Mesodermal cell (in vitro differentiated cells): ENCODE measurements around the gene PPP1R14D.

Experiments used
- H3K27ac ChIP-seq: 2 replicates; pipeline ENCODE4 v1.7.0; 2013; ENCODE audit warnings: mild to moderate bottlenecking, low read depth, low read length, moderate library complexity; ENCODE audit not compliant: severe bottlenecking
- H3K36me3 ChIP-seq: 2 replicates; pipeline ENCODE4 v1.7.1; 2013; ENCODE audit warnings: mild to moderate bottlenecking, low read length, moderate library complexity; ENCODE audit not compliant: control insufficient read depth, insufficient read depth
- H3K4me1 ChIP-seq: one replicate; pipeline ENCODE4 v1.7.1; 2013; ENCODE audit warnings: mild to moderate bottlenecking, low read length; ENCODE audit not compliant: insufficient read depth, control insufficient read depth, poor library complexity, severe bottlenecking
- H3K4me3 ChIP-seq: 2 replicates; pipeline ENCODE4 v1.7.0; 2013; ENCODE audit warnings: low read length, control low read depth, mild to moderate bottlenecking; ENCODE audit not compliant: insufficient read depth, poor library complexity, severe bottlenecking; ENCODE audit errors: extremely low read depth
- H3K9me3 ChIP-seq: 2 replicates; pipeline ENCODE4 v1.7.1; 2013; ENCODE audit warnings: mild to moderate bottlenecking, low read length, moderate library complexity; ENCODE audit not compliant: control insufficient read depth
- WGBS, 2 experiments: methylation state at CpG; one replicate each; pipeline ENCODE4 v1.1.5; 2013; ENCODE audit warnings: missing lambda C conversion rate in 2 of 2; ENCODE audit not compliant: insufficient coverage in 2 of 2; 5-methylcytosine and 5-hydroxymethylcytosine counted together

The PPP1R14D gene

DNA sequence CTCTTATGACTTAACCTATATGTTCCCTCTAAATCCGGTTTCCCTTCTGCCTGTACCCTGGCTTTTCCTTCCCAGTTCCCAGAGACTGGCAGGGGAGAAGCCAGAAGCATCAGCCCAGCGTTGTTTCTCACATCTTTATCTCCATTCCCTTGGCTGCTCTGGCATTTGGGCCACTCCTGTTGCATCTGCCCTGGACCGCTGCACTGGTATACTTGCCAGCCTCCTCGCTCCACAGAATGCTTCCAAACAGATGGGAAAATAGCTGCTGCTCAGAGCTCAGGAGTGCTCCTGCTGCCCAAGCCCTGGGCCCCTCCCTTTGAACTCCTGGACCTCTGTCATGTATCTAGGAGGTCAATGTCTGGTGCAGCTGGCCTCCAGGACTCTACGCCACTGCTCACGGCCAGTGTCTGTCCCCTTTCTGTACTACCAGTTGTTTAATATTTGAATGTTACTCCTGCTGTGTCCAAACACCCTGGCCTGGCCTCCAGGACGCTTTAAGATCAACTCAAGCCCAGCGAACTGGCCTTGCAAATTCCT is 22.1 kb upstream of the PPP1R14D start:
- Histone ChIP-seq H3K9me3 (no peaks in the 10 kb centered on the region), H3K27ac (no peak overlapping the region), H3K4me3 (no peak overlapping the region), H3K36me3 (no peaks in the 10 kb centered on the region), H3K4me1 (peaks cover 23% of the 10 kb centered on the region)
- 91 to 94% methylated on average over 6 to 8 of the region's 8 CpGs for WGBS, 2 experiments

DNA sequence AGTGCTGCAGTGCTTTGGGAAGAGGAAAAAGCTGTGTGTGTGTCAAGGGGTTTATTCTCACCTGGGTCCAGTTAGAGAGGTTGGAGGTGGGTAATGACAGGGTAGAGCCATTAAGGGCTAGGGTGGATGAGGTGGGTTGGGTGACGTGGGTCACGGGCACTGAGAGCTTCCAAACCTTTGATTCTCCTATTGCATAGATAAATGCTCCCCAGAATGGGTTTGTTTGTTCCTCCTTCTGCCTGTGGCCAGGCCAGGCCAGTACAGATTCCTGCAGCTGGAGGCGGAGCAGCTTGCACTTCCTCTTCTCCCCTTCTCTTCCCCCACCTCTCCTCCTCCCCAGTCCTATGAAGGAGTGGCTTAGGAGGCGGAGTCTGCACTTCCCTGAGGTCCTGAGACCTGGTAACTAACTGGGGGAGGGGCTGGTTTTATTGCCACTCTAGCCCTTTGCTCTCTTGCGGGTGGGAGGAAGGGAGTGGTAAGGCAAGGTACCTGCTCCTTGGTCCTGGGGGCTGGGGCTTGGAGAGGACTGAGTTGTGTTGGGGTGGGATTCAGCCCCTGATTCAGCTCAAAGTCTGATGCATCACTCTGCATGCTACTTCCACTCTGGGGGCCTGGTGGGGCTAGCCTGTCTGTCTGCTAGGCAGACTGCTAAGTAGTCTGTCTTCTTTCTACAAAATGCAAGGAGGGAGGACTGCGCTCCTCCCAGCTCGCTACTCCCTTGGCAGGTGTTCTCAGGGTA is 18.9 kb upstream of the PPP1R14D start:
- H3K4me3 ChIP-seq, result no peak overlapping the region
- H3K27ac ChIP-seq, result no peak overlapping the region
- peaks cover 23% of the 10 kb centered on the region for H3K4me1 ChIP-seq
- H3K36me3 ChIP-seq, result no peaks in the 10 kb centered on the region
- H3K9me3 ChIP-seq, result no peaks in the 10 kb centered on the region
- 79 to 84% methylated on average over 3 of the region's 7 CpGs for WGBS, 2 experiments

- Histone ChIP-seq H3K4me1 (peaks cover 23% of the 10 kb centered on the region), H3K27ac (no peak overlapping the region), H3K4me3 (no peak overlapping the region), H3K9me3 (no peaks in the 10 kb centered on the region), H3K36me3 (no peaks in the 10 kb centered on the region)
Measured at GRCh38 chr15:40846841-40847222, 18.3 kb upstream of the PPP1R14D start.

- WGBS, 2 experiments, result 84 to 91% methylated on average over 7 to 8 of the region's 8 CpGs
- H3K27ac ChIP-seq, result no peak overlapping the region
- no peaks in the 10 kb centered on the region for H3K9me3 ChIP-seq
- H3K4me1 ChIP-seq, result peaks cover 23% of the 10 kb centered on the region
- no peak overlapping the region for H3K4me3 ChIP-seq
- H3K36me3 ChIP-seq, result no peaks in the 10 kb centered on the region
Measured at GRCh38 chr15:40845511-40846284, 17.2 kb upstream of the PPP1R14D start.

- H3K4me3 ChIP-seq, result peak overlapping the region; percentile 48
- H3K36me3 ChIP-seq, result no peaks in the 10 kb centered on the region
- no peak overlapping the region for H3K27ac ChIP-seq
- H3K4me1 ChIP-seq, result peaks cover 23% of the 10 kb centered on the region
- H3K9me3 ChIP-seq, result no peaks in the 10 kb centered on the region
- 73 to 78% methylated on average over 7 of the region's 12 CpGs for WGBS, 2 experiments
Measured at GRCh38 chr15:40845036-40845435, 16.5 kb upstream of the PPP1R14D start.

- no peaks in the 10 kb centered on the region for H3K9me3 ChIP-seq
- H3K27ac ChIP-seq, result no peak overlapping the region
- no peaks in the 10 kb centered on the region for H3K36me3 ChIP-seq
- 3 to 17% methylated on average over 17 to 21 of the region's 28 CpGs for WGBS, 2 experiments
- peaks cover 23% of the 10 kb centered on the region for H3K4me1 ChIP-seq
- H3K4me3 ChIP-seq, result peak overlapping the region; percentile 48
Measured at GRCh38 chr15:40844696-40845030, 16.2 kb upstream of the PPP1R14D start.

DNA sequence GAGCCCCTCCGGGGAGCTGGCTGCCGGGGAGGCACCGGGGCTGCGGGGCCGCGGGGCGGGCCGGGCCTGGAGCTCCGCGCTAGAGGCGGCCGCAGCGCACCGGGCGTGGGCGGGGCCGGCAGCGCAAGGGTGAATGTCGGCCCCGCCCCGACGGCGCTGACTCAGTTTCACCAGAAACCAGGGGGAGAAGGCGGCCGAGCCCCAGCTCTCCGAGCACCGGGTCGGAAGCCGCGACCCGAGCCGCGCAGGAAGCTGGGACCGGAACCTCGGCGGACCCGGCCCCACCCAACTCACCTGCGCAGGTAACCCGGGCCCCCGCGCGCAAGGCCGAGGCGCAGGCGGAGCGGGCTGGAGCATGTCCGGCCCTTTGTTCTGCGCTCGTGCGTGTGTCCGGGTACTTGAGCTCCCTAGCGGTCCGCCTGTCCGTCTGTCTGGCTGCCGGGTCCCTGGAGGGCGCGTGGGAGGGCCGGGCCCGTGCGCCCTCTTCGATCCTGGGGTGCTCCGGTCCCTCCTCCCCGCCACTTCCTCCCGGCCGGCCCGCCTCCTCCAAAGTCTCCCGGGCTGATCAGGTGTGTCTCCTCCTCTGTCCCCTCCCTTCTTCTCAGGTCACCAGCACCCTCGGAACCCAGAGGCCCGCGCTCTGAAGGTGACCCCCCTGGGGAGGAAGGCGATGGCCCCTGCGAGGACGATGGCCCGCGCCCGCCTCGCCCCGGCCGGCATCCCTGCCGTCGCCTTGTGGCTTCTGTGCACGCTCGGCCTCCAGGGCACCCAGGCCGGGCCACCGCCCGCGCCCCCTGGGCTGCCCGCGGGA is 15.6 kb upstream of the PPP1R14D start, which contains the start of gene SPINT1:
TSS of gene SPINT1 (plus strand) at position 164 of the 811 bp plus-strand sequence. CDS start at position 671, 507 bp downstream.
- no peaks in the 10 kb centered on the region for H3K36me3 ChIP-seq
- H3K27ac ChIP-seq, result no peak within 1 kb of the TSS
- no peaks in the 10 kb centered on the region for H3K9me3 ChIP-seq
- peaks cover 23% of the 10 kb centered on the region for H3K4me1 ChIP-seq
- WGBS, 2 experiments, result 1 to 2% methylated on average over 78 to 79 of the region's 89 CpGs
- H3K4me3 ChIP-seq, result peak within 1 kb of the TSS; percentile 48

GRCh38 chr15:40843261-40843884 is 14.9 kb upstream of the PPP1R14D start:
- peaks cover 23% of the 10 kb centered on the region for H3K4me1 ChIP-seq
- 12 to 14% methylated on average over 27 to 31 of the region's 34 CpGs for WGBS, 2 experiments
- H3K9me3 ChIP-seq, result no peaks in the 10 kb centered on the region
- H3K36me3 ChIP-seq, result no peaks in the 10 kb centered on the region
- peak overlapping the region; percentile 48 for H3K4me3 ChIP-seq
- H3K27ac ChIP-seq, result no peak overlapping the region

GRCh38 chr15:40841741-40842140 is 13.2 kb upstream of the PPP1R14D start:
- Histone ChIP-seq H3K9me3 (no peaks in the 10 kb centered on the region), H3K4me1 (peaks cover 8% of the 10 kb centered on the region), H3K27ac (no peak overlapping the region), H3K4me3 (no peak overlapping the region), H3K36me3 (no peaks in the 10 kb centered on the region)
- 80% methylated on average over 2 of the region's 2 CpGs; no CpG with 5 or more reads in 1 of the 2 experiments for WGBS, 2 experiments

DNA sequence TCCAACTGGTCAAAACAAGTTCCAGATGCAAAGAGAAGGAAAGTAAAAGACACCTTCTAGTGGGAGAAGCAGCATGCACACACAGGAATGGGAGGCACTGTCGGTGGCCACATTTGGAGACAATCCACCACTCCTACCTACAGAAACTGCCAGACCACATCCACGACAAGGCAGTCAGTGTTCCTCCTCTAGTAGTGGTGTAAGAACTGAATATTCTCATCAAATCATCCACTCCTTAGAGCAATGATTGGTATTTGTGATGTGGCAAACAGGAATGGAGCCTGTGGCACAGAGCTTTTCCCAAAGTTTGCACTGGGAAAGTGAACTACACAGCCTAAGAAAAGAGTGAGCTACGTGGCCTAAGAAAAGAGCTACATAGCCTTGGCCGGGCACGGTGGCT is 10.2 kb upstream of the PPP1R14D start:
- Histone ChIP-seq H3K4me3 (no peak overlapping the region), H3K4me1 (no peaks in the 10 kb centered on the region), H3K9me3 (no peaks in the 10 kb centered on the region), H3K36me3 (no peaks in the 10 kb centered on the region), H3K27ac (no peak overlapping the region)
- WGBS, 2 experiments, result 80 to 100% methylated on average over 1 to 3 of the region's 5 CpGs
